DND-41 (cell line): ENCODE measurements around the gene GSK3A.

ENCODE experiments used
- CTCF ChIP-seq: IDR thresholded peaks from 2 replicates; pipeline ENCODE4 v1.5.1; 2012; ENCODE audit warnings: borderline replicate concordance, low read length, moderate library complexity, mild to moderate bottlenecking; ENCODE audit not compliant: poor library complexity, severe bottlenecking; ENCODE audit errors: extremely low read depth
- EZH2 ChIP-seq: IDR thresholded peaks from 3 replicates; pipeline ENCODE4 v1.6.1; 2012; ENCODE audit warnings: borderline replicate concordance, low read depth, mild to moderate bottlenecking, moderate library complexity, low read length, inconsistent platforms; ENCODE audit not compliant: severe bottlenecking

- TF ChIP-seq CTCF (no peak), EZH2 (no peak)
Observed at GRCh38 chr19:42248270-42249148, 6.1 kb upstream of the GSK3A start.
